SK-N-SH treated with all-trans-retinoic acid at 6 μM for 48 hours (cell line): Measurements from ENCODE around the gene SLC35G6.

Experiments used
- ATAC-seq: fragments of 200-7000 bp; cut with Tn5 transposase; 3 replicates; pipeline ENCODE4 v1.9.1; 2020; ENCODE audit warnings: mild to moderate bottlenecking, moderate library complexity
- ARNTL ChIP-seq: fragments of 450-650 bp; formaldehyde crosslinking; IDR thresholded peaks from 2 replicates; pipeline ENCODE4 v1.5.0; 2020; ENCODE audit warnings: low read depth, mild to moderate bottlenecking, moderate library complexity, borderline replicate concordance
- BACH2 ChIP-seq: fragments of 250-450 bp; sonication (Bioruptor Pico); IDR thresholded peaks from 2 replicates; pipeline ENCODE4 v1.9.0; 2021; ENCODE audit warnings: mild to moderate bottlenecking, borderline replicate concordance
- CSDC2 ChIP-seq: fragments of 250-450 bp; sonication (Bioruptor Pico); IDR thresholded peaks from 2 replicates; pipeline ENCODE4 v1.5.0; 2020; ENCODE audit warnings: mild to moderate bottlenecking, moderate library complexity
- CSRNP3 ChIP-seq: fragments of 250-450 bp; sonication (Bioruptor Pico); IDR thresholded peaks from 2 replicates; pipeline ENCODE4 v1.5.1; 2021; ENCODE audit warnings: mild to moderate bottlenecking, moderate library complexity
- ESRRG ChIP-seq: fragments of 250-450 bp; sonication (Bioruptor Pico); IDR thresholded peaks from 2 replicates; pipeline ENCODE4 v1.6.1; 2021; ENCODE audit warnings: mild to moderate bottlenecking
- GLIS3 ChIP-seq: fragments of 250-450 bp; sonication (Bioruptor Pico); IDR thresholded peaks from 2 replicates; pipeline ENCODE4 v1.5.0; 2020; ENCODE audit warnings: mild to moderate bottlenecking, moderate library complexity
- ISL1 ChIP-seq: fragments of 250-450 bp; sonication (Bioruptor Pico); IDR thresholded peaks from 2 replicates; pipeline ENCODE4 v2.1.2; 2022; ENCODE audit warnings: mild to moderate bottlenecking, moderate library complexity
- OSR1 ChIP-seq: fragments of 250-450 bp; sonication (Bioruptor Pico); IDR thresholded peaks from 2 replicates; pipeline ENCODE4 v1.8.0; 2022; ENCODE audit warnings: moderate library complexity, mild to moderate bottlenecking, inconsistent platforms
- PPARA ChIP-seq: fragments of 250-450 bp; sonication (Bioruptor Pico); IDR thresholded peaks from 2 replicates; pipeline ENCODE4 v1.5.0; 2020; ENCODE audit warnings: mild to moderate bottlenecking, borderline replicate concordance
- RARB ChIP-seq: fragments of 250-450 bp; sonication (Bioruptor Pico); IDR thresholded peaks from 2 replicates; pipeline ENCODE4 v1.8.0; 2021; ENCODE audit warnings: mild to moderate bottlenecking, moderate library complexity
- SNAI2 ChIP-seq: fragments of 250-450 bp; sonication (Bioruptor Pico); IDR thresholded peaks from 2 replicates; pipeline ENCODE4 v1.5.0; 2020; ENCODE audit warnings: mild to moderate bottlenecking, moderate library complexity
- TCF4 ChIP-seq: fragments of 250-450 bp; sonication (Bioruptor Pico); IDR thresholded peaks from 2 replicates; pipeline ENCODE4 v1.8.0; 2021; ENCODE audit warnings: mild to moderate bottlenecking, moderate library complexity, borderline replicate concordance
- TOX ChIP-seq: fragments of 250-450 bp; sonication (Bioruptor Pico); IDR thresholded peaks from 2 replicates; pipeline ENCODE4 v1.8.0; 2021; ENCODE audit warnings: mild to moderate bottlenecking, moderate library complexity, borderline replicate concordance
- ZC3H10 ChIP-seq: fragments of 250-450 bp; sonication (Bioruptor Pico); IDR thresholded peaks from 2 replicates; pipeline ENCODE4 v1.5.1; 2021; ENCODE audit warnings: mild to moderate bottlenecking, moderate library complexity
- ZNF70 ChIP-seq: fragments of 450-650 bp; formaldehyde crosslinking; IDR thresholded peaks from 2 replicates; pipeline ENCODE4 v1.5.0; 2020; ENCODE audit warnings: mild to moderate bottlenecking, moderate library complexity
- ZNF8 ChIP-seq: fragments of 450-650 bp; formaldehyde crosslinking; IDR thresholded peaks from 2 replicates; pipeline ENCODE4 v1.5.0; 2020; ENCODE audit warnings: mild to moderate bottlenecking, moderate library complexity
- TF ChIP-seq, protein P1 (sequence below): fragments of 250-450 bp; sonication (Bioruptor Pico); IDR thresholded peaks from 2 replicates; pipeline ENCODE4 v1.5.1; 2020; ENCODE audit warnings: low read depth, mild to moderate bottlenecking, moderate library complexity
- TF ChIP-seq, protein P2 (sequence below): fragments of 250-450 bp; sonication (Bioruptor Pico); IDR thresholded peaks from 2 replicates; pipeline ENCODE4 v1.5.0; 2020; ENCODE audit warnings: mild to moderate bottlenecking, moderate library complexity
- TF ChIP-seq, protein P3 (sequence below): fragments of 250-450 bp; sonication (Bioruptor Pico); IDR thresholded peaks from 2 replicates; pipeline ENCODE4 v1.8.0; 2021; ENCODE audit warnings: low read depth, mild to moderate bottlenecking, moderate library complexity, borderline replicate concordance

SLC35G6 gene

DNA sequence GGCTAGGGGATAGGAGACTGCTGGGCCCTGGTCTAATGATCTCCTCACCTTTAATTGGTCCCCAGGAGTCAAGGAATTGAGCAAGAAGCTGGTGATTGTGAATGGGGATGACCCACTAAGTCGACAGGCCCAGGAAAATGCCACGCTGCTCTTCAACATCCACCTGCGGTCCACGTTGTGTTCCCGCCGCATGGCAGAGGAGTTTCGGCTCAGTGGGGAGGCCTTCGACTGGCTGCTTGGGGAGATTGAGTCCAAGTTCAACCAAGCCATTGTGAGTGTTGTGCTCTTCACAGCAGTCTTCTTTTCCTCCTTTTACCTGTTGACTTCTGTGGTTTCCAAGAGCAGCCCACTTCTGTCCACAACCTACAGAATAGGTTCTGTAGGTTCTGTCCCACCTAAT lies 22.3 kb downstream of the SLC35G6 start:
- no peak for ATAC-seq
- TF ChIP-seq, protein P1, sequence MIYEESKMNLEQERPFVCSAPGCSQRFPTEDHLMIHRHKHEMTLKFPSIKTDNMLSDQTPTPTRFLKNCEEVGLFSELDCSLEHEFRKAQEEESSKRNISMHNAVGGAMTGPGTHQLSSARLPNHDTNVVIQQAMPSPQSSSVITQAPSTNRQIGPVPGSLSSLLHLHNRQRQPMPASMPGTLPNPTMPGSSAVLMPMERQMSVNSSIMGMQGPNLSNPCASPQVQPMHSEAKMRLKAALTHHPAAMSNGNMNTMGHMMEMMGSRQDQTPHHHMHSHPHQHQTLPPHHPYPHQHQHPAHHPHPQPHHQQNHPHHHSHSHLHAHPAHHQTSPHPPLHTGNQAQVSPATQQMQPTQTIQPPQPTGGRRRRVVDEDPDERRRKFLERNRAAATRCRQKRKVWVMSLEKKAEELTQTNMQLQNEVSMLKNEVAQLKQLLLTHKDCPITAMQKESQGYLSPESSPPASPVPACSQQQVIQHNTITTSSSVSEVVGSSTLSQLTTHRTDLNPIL: no peak
- no peak for TF ChIP-seq ESRRG

GRCh38 chr17:7508145-7508544 lies 26.9 kb downstream of the SLC35G6 start:
- no peak for TF ChIP-seq BACH2 (CRISPR knock-in tag)
- no peak for TF ChIP-seq CSRNP3 (CRISPR knock-in tag)
- no peak for TF ChIP-seq GLIS3 (CRISPR knock-in tag)
- no peak for TF ChIP-seq TOX (CRISPR knock-in tag)
- no peak for ATAC-seq

GRCh38 chr17:7508846-7509245 lies 27.6 kb downstream of the SLC35G6 start:
- no peak for TF ChIP-seq ARNTL (CRISPR knock-in tag)
- no peak for TF ChIP-seq PPARA (CRISPR knock-in tag)
- TF ChIP-seq BACH2 (CRISPR knock-in tag): no peak
- TF ChIP-seq, protein P2, sequence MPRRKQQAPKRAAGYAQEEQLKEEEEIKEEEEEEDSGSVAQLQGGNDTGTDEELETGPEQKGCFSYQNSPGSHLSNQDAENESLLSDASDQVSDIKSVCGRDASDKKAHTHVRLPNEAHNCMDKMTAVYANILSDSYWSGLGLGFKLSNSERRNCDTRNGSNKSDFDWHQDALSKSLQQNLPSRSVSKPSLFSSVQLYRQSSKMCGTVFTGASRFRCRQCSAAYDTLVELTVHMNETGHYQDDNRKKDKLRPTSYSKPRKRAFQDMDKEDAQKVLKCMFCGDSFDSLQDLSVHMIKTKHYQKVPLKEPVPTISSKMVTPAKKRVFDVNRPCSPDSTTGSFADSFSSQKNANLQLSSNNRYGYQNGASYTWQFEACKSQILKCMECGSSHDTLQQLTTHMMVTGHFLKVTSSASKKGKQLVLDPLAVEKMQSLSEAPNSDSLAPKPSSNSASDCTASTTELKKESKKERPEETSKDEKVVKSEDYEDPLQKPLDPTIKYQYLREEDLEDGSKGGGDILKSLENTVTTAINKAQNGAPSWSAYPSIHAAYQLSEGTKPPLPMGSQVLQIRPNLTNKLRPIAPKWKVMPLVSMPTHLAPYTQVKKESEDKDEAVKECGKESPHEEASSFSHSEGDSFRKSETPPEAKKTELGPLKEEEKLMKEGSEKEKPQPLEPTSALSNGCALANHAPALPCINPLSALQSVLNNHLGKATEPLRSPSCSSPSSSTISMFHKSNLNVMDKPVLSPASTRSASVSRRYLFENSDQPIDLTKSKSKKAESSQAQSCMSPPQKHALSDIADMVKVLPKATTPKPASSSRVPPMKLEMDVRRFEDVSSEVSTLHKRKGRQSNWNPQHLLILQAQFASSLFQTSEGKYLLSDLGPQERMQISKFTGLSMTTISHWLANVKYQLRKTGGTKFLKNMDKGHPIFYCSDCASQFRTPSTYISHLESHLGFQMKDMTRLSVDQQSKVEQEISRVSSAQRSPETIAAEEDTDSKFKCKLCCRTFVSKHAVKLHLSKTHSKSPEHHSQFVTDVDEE (CRISPR knock-in tag): no peak
- TF ChIP-seq GLIS3 (CRISPR knock-in tag): no peak
- TF ChIP-seq SNAI2 (CRISPR knock-in tag): no peak
- no peak for TF ChIP-seq CSDC2 (CRISPR knock-in tag)
- TF ChIP-seq RARB (CRISPR knock-in tag): no peak
- TF ChIP-seq TCF4 (CRISPR knock-in tag): no peak
- TF ChIP-seq, protein P3, sequence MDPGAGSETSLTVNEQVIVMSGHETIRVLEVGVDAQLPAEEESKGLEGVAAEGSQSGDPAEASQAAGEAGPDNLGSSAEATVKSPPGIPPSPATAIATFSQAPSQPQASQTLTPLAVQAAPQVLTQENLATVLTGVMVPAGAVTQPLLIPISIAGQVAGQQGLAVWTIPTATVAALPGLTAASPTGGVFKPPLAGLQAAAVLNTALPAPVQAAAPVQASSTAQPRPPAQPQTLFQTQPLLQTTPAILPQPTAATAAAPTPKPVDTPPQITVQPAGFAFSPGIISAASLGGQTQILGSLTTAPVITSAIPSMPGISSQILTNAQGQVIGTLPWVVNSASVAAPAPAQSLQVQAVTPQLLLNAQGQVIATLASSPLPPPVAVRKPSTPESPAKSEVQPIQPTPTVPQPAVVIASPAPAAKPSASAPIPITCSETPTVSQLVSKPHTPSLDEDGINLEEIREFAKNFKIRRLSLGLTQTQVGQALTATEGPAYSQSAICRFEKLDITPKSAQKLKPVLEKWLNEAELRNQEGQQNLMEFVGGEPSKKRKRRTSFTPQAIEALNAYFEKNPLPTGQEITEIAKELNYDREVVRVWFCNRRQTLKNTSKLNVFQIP: no peak
- no peak for TF ChIP-seq ISL1
- no peak for TF ChIP-seq OSR1 (CRISPR knock-in tag)
- no peak for TF ChIP-seq ZC3H10 (CRISPR knock-in tag)
- TF ChIP-seq ZNF8: no peak
- no peak for TF ChIP-seq TOX (CRISPR knock-in tag)
- no peak for TF ChIP-seq ZNF70 (CRISPR knock-in tag)
- TF ChIP-seq, protein P1: no peak
- TF ChIP-seq CSRNP3 (CRISPR knock-in tag): no peak
- no peak for ATAC-seq

DNA sequence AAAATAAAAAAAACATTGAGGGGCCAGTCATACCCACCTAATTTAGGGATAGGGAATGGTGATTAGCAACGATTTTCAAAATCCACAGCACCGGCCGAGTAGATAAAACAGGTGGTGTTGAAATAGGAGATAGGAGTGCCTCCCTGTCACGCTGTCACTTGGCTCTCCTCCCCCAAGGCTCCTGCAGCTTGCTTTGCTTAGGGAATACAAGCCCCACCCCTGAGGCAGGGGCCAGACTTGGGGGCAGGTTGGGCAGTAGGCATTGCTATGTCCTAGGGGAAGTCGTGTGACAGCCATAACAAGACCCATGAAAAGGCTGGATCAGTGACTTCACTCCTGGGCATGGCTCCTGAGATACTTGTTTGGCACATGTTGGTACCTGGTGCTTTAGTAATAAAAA lies 28.7 kb downstream of the SLC35G6 start:
- no peak for ATAC-seq
- TF ChIP-seq TOX (CRISPR knock-in tag): no peak
